ENCODE data around the gene TRIM16. TPM values are rescaled to one million over a fixed set of nuclear protein-coding genes. Genes with fewer than 3 reads are reported as not detected.

The TRIM16 gene
- total and polyA plus RNA-seq, 9 of the 15 experiments (the other 6 are each of a cell fraction or from before 2014, with no cell fraction given), result 3.5 to 9.2 (median 8.2) TPM

DNA sequence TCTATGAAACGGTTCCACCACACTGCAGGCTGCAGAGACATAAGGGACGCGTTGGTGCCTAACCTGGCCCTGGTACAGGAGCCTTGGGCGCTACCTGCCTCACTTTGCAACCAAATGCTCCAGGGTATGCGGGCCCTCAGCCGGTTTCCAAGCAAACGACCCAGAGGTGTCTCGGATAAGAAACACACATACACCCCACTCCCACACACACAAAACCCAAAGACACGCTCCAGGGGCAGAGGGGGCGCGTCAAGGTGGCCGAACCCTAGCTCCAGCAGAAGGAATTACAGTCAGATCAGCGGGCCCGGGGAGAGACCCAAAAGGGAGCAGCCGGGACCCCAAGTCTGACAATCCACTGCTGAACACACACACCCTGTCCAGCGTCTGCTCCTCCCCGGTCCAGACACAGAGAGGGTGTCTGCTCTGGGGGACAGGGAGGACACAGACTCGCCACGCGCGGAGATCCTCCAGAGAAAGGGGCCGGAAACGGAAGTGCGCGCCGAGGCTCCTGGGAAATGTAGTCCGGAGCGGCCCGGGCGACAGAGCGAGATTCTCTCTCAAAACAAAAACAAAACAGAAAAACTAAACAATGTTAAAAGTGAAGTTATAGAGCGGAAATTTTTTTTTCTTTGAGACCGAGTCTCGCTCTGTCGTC lies at the start of gene TRIM16 (continued):
- TF ChIP-seq, protein P1, sequence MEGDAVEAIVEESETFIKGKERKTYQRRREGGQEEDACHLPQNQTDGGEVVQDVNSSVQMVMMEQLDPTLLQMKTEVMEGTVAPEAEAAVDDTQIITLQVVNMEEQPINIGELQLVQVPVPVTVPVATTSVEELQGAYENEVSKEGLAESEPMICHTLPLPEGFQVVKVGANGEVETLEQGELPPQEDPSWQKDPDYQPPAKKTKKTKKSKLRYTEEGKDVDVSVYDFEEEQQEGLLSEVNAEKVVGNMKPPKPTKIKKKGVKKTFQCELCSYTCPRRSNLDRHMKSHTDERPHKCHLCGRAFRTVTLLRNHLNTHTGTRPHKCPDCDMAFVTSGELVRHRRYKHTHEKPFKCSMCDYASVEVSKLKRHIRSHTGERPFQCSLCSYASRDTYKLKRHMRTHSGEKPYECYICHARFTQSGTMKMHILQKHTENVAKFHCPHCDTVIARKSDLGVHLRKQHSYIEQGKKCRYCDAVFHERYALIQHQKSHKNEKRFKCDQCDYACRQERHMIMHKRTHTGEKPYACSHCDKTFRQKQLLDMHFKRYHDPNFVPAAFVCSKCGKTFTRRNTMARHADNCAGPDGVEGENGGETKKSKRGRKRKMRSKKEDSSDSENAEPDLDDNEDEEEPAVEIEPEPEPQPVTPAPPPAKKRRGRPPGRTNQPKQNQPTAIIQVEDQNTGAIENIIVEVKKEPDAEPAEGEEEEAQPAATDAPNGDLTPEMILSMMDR (IDR thresholded peaks at IDR 0.05 in 2 of 3, conservative IDR thresholded peaks at IDR 0.05 in 1 of 3; ENCODE audit: insufficient read depth in 2 of 3, low read depth in 1 of 3, low read length in 3 of 3), result 0 out of 6 replicates have a peak, but pooled peaks of 2 of the 3 experiments have one; percentile 2 to 23
- TF ChIP-seq, protein P2, sequence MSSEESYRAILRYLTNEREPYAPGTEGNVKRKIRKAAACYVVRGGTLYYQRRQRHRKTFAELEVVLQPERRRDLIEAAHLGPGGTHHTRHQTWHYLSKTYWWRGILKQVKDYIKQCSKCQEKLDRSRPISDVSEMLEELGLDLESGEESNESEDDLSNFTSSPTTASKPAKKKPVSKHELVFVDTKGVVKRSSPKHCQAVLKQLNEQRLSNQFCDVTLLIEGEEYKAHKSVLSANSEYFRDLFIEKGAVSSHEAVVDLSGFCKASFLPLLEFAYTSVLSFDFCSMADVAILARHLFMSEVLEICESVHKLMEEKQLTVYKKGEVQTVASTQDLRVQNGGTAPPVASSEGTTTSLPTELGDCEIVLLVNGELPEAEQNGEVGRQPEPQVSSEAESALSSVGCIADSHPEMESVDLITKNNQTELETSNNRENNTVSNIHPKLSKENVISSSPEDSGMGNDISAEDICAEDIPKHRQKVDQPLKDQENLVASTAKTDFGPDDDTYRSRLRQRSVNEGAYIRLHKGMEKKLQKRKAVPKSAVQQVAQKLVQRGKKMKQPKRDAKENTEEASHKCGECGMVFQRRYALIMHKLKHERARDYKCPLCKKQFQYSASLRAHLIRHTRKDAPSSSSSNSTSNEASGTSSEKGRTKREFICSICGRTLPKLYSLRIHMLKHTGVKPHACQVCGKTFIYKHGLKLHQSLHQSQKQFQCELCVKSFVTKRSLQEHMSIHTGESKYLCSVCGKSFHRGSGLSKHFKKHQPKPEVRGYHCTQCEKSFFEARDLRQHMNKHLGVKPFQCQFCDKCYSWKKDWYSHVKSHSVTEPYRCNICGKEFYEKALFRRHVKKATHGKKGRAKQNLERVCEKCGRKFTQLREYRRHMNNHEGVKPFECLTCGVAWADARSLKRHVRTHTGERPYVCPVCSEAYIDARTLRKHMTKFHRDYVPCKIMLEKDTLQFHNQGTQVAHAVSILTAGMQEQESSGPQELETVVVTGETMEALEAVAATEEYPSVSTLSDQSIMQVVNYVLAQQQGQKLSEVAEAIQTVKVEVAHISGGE (CRISPR knock-in tag; IDR thresholded peaks at IDR 0.05), result peak in 1 of 3 experiments; percentile 83; a peak in 2 of 6 replicates
- TF ChIP-seq, protein P3, sequence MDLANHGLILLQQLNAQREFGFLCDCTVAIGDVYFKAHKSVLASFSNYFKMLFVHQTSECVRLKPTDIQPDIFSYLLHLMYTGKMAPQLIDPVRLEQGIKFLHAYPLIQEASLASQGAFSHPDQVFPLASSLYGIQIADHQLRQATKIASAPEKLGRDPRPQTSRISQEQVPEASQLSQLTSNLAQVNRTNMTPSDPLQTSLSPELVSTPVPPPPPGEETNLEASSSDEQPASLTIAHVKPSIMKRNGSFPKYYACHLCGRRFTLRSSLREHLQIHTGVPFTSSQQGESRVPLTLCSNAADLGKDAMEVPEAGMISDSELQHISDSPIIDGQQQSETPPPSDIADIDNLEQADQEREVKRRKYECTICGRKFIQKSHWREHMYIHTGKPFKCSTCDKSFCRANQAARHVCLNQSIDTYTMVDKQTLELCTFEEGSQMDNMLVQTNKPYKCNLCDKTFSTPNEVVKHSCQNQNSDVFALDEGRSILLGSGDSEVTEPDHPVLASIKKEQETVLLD (IDR thresholded peaks at IDR 0.05), result peak; percentile 34; the same call in 1 of the 2 replicates
- TF ChIP-seq, protein P4, sequence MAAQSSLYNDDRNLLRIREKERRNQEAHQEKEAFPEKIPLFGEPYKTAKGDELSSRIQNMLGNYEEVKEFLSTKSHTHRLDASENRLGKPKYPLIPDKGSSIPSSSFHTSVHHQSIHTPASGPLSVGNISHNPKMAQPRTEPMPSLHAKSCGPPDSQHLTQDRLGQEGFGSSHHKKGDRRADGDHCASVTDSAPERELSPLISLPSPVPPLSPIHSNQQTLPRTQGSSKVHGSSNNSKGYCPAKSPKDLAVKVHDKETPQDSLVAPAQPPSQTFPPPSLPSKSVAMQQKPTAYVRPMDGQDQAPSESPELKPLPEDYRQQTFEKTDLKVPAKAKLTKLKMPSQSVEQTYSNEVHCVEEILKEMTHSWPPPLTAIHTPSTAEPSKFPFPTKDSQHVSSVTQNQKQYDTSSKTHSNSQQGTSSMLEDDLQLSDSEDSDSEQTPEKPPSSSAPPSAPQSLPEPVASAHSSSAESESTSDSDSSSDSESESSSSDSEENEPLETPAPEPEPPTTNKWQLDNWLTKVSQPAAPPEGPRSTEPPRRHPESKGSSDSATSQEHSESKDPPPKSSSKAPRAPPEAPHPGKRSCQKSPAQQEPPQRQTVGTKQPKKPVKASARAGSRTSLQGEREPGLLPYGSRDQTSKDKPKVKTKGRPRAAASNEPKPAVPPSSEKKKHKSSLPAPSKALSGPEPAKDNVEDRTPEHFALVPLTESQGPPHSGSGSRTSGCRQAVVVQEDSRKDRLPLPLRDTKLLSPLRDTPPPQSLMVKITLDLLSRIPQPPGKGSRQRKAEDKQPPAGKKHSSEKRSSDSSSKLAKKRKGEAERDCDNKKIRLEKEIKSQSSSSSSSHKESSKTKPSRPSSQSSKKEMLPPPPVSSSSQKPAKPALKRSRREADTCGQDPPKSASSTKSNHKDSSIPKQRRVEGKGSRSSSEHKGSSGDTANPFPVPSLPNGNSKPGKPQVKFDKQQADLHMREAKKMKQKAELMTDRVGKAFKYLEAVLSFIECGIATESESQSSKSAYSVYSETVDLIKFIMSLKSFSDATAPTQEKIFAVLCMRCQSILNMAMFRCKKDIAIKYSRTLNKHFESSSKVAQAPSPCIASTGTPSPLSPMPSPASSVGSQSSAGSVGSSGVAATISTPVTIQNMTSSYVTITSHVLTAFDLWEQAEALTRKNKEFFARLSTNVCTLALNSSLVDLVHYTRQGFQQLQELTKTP (IDR thresholded peaks at IDR 0.05; ENCODE audit: low read depth in 1 of 2, partially characterized antibody in 2 of 2), result peak in 1 of 2 experiments; percentile 62
- TF ChIP-seq SAFB (IDR thresholded peaks at IDR 0.05; ENCODE audit: borderline replicate concordance, low read depth, low read length), result peak; percentile 62; the same call in 1 of the 2 replicates
- peak; percentile 81 for TF ChIP-seq HCFC1 (IDR thresholded peaks at IDR 0.05; ENCODE audit: low read depth, low read length)
- TF ChIP-seq CREM (IDR thresholded peaks at IDR 0.05; ENCODE audit: low read depth), result 0 out of 2 replicates have a peak, but pooled peaks have one; percentile 5
- TF ChIP-seq, protein P5, sequence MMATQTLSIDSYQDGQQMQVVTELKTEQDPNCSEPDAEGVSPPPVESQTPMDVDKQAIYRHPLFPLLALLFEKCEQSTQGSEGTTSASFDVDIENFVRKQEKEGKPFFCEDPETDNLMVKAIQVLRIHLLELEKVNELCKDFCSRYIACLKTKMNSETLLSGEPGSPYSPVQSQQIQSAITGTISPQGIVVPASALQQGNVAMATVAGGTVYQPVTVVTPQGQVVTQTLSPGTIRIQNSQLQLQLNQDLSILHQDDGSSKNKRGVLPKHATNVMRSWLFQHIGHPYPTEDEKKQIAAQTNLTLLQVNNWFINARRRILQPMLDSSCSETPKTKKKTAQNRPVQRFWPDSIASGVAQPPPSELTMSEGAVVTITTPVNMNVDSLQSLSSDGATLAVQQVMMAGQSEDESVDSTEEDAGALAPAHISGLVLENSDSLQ (IDR thresholded peaks at IDR 0.05), result 0 out of 2 replicates have a peak, but pooled peaks have one; percentile 28
- TF ChIP-seq MBD2 (IDR thresholded peaks at IDR 0.05; ENCODE audit: borderline replicate concordance, low read depth), result peak; percentile 28; the same call in 1 of the 2 replicates

Measured in K562 (cell line).